GM12891 (cell line): ENCODE results near the gene TP53I11.

ENCODE experiments used
- POLR2A ChIP-seq: IDR thresholded peaks from 2 replicates; pipeline ENCODE4 v1.6.1; 2011; ENCODE audit warnings: low read depth, low read length, control low read depth
- POLR2AphosphoS5 ChIP-seq: IDR thresholded peaks from 2 replicates; pipeline ENCODE4 v1.6.1; 2011; ENCODE audit warnings: low read depth, low read length, control low read depth
- TAF1 ChIP-seq: IDR thresholded peaks from 2 replicates; pipeline ENCODE4 v1.6.1; 2011; ENCODE audit warnings: low read depth, low read length, control low read depth

- TF ChIP-seq TAF1, result no peak
- TF ChIP-seq POLR2AphosphoS5, result no peak
- TF ChIP-seq POLR2A, result no peak
Observed at GRCh38 chr11:44970293-44970692, 19.6 kb upstream of the TP53I11 start.
